ENCODE measurements around the gene KLHL24.

GRCh38 chr3:183650554-183650953 lies 15.1 kb downstream of the KLHL24 start:
- TF ChIP-seq, protein P1, sequence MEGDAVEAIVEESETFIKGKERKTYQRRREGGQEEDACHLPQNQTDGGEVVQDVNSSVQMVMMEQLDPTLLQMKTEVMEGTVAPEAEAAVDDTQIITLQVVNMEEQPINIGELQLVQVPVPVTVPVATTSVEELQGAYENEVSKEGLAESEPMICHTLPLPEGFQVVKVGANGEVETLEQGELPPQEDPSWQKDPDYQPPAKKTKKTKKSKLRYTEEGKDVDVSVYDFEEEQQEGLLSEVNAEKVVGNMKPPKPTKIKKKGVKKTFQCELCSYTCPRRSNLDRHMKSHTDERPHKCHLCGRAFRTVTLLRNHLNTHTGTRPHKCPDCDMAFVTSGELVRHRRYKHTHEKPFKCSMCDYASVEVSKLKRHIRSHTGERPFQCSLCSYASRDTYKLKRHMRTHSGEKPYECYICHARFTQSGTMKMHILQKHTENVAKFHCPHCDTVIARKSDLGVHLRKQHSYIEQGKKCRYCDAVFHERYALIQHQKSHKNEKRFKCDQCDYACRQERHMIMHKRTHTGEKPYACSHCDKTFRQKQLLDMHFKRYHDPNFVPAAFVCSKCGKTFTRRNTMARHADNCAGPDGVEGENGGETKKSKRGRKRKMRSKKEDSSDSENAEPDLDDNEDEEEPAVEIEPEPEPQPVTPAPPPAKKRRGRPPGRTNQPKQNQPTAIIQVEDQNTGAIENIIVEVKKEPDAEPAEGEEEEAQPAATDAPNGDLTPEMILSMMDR (IDR thresholded peaks at IDR 0.05) = no peak
- TF ChIP-seq ZFX (IDR thresholded peaks at IDR 0.05; ENCODE audit: borderline replicate concordance) = no peak
